Central memory CD4-positive, alpha-beta T cell (primary cell): Measurements from ENCODE around the gene PRRC2B.
"Not testable (repeated sequence)": the region's sequence is repeated elsewhere in the genome, so short reads cannot be mapped to it uniquely, and the experiment has no call there.

Source experiments
- DNase-seq: peaks from one replicate; pipeline ENCODE4 v3.0.0; 2022

The PRRC2B gene

GRCh38 chr9:131387394-131387793 is 6.5 kb upstream of the PRRC2B start:
- no peak for DNase-seq

- DNase-seq, result no peak
Observed at GRCh38 chr9:131391020-131391419, 2.9 kb upstream of the PRRC2B start.

- no peak for DNase-seq
Observed at GRCh38 chr9:131391504-131391903, 2.4 kb upstream of the PRRC2B start.

GRCh38 chr9:131394464-131395156 is 724 bp downstream of the PRRC2B start:
- DNase-seq, result peak; percentile 55

GRCh38 chr9:131395157-131396098 is 1.5 kb downstream of the PRRC2B start:
- peak; percentile 85 for DNase-seq

GRCh38 chr9:131396099-131396479 is 2.2 kb downstream of the PRRC2B start:
- DNase-seq, result not testable (repeated sequence)

- DNase-seq, result no peak
Observed at GRCh38 chr9:131396626-131397025, 2.7 kb downstream of the PRRC2B start.

- DNase-seq, result no peak
Observed at GRCh38 chr9:131397100-131397790, 3.4 kb downstream of the PRRC2B start.

GRCh38 chr9:131398204-131398603 is 4.3 kb downstream of the PRRC2B start:
- DNase-seq, result peak; percentile 85

- DNase-seq, result no peak
Observed at GRCh38 chr9:131399972-131400371, 6.1 kb downstream of the PRRC2B start.

GRCh38 chr9:131400627-131401026 is 6.7 kb downstream of the PRRC2B start:
- DNase-seq, result no peak

GRCh38 chr9:131402073-131402472 is 8.2 kb downstream of the PRRC2B start:
- no peak for DNase-seq

- DNase-seq, result no peak
Observed at GRCh38 chr9:131402738-131403492, 9.0 kb downstream of the PRRC2B start.

- no peak for DNase-seq
Observed at GRCh38 chr9:131403493-131403773, 9.5 kb downstream of the PRRC2B start.

GRCh38 chr9:131404581-131404980 is 10.7 kb downstream of the PRRC2B start:
- DNase-seq, result no peak

GRCh38 chr9:131404987-131405386 is 11.1 kb downstream of the PRRC2B start:
- DNase-seq, result no peak

- no peak for DNase-seq
Observed at GRCh38 chr9:131405428-131405827, 11.5 kb downstream of the PRRC2B start.

- no peak for DNase-seq
Observed at GRCh38 chr9:131405858-131406537, 12.1 kb downstream of the PRRC2B start.

GRCh38 chr9:131406563-131407436 is 12.9 kb downstream of the PRRC2B start:
- no peak for DNase-seq

GRCh38 chr9:131407717-131408195 is 13.9 kb downstream of the PRRC2B start:
- DNase-seq, result peak; percentile 57

GRCh38 chr9:131409458-131409992 is 15.6 kb downstream of the PRRC2B start:
- no peak for DNase-seq
